ENCODE results near the gene RESP18.

The RESP18 gene

GRCh38 chr2:219332542-219332941 lies at the start of gene RESP18:
Gene RESP18, minus strand, starts transcription at chr2:219332744.
- no peak for DNase-seq (ENCODE audit: low spot score)

GRCh38 chr2:219381448-219381847 lies 48.9 kb upstream of the RESP18 start:
- no peak for DNase-seq (ENCODE audit: low spot score)

- DNase-seq (ENCODE audit: low spot score) = no peak
These were observed 48.4 kb upstream of the RESP18 start for GRCh38 chr2:219380926-219381325.

- DNase-seq (ENCODE audit: low spot score) = no peak
These were observed 45.8 kb upstream of the RESP18 start for GRCh38 chr2:219378163-219378851.

GRCh38 chr2:219369447-219369861 lies 36.9 kb upstream of the RESP18 start:
- DNase-seq (ENCODE audit: low spot score) = no peak

- DNase-seq (ENCODE audit: low spot score) = peak; percentile 63
These were observed 36.2 kb upstream of the RESP18 start for GRCh38 chr2:219368690-219369191.

GRCh38 chr2:219362524-219363164 lies 30.1 kb upstream of the RESP18 start:
- peak; percentile 89 for DNase-seq (ENCODE audit: low spot score)

- DNase-seq (ENCODE audit: low spot score) = no peak
These were observed 29.5 kb upstream of the RESP18 start for GRCh38 chr2:219362072-219362471.

- no peak for DNase-seq (ENCODE audit: low spot score)
These were observed 25.9 kb upstream of the RESP18 start for GRCh38 chr2:219358170-219359075.

- DNase-seq (ENCODE audit: low spot score) = no peak
These were observed 24.3 kb upstream of the RESP18 start for GRCh38 chr2:219356834-219357233.

GRCh38 chr2:219354582-219354981 lies 22.0 kb upstream of the RESP18 start:
- DNase-seq (ENCODE audit: low spot score) = no peak

GRCh38 chr2:219353129-219353528 lies 20.6 kb upstream of the RESP18 start:
- DNase-seq (ENCODE audit: low spot score) = no peak

- DNase-seq (ENCODE audit: low spot score) = peak; percentile 73
These were observed 20.0 kb upstream of the RESP18 start for GRCh38 chr2:219352448-219353023.

- DNase-seq (ENCODE audit: low spot score) = peak; percentile 56
These were observed 18.2 kb upstream of the RESP18 start for GRCh38 chr2:219350710-219351221.

- DNase-seq (ENCODE audit: low spot score) = no peak
These were observed 17.7 kb upstream of the RESP18 start for GRCh38 chr2:219350215-219350614.

GRCh38 chr2:219344751-219345430 lies 12.3 kb upstream of the RESP18 start:
- DNase-seq (ENCODE audit: low spot score) = no peak

- DNase-seq (ENCODE audit: low spot score) = no peak
These were observed 2.8 kb upstream of the RESP18 start for GRCh38 chr2:219335373-219335786.

- no peak for DNase-seq (ENCODE audit: low spot score)
These were observed 1.5 kb upstream of the RESP18 start for GRCh38 chr2:219334076-219334475.

GRCh38 chr2:219331560-219332213 lies 857 bp downstream of the RESP18 start:
- peak; percentile 77 for DNase-seq (ENCODE audit: low spot score)

GRCh38 chr2:219327719-219328118 lies 4.8 kb downstream of the RESP18 start:
- DNase-seq (ENCODE audit: low spot score) = no peak

Data from AG08396 (cell line).